WTC11 (cell line): Measurements from ENCODE around the gene OSBPL5. TPM values are rescaled to one million over a fixed set of nuclear protein-coding genes. Genes with fewer than 3 reads are reported as not detected.

Source experiments
- ATAC-seq: fragments of 200-7000 bp; cut with Tn5 transposase; 2 replicates; pipeline ENCODE4 v1.10.0; 2021; ENCODE audit warnings: mild to moderate bottlenecking, moderate library complexity
- CTCF ChIA-PET: fragments of 300-600 bp; sonication (Branson Sonifier 250); formaldehyde crosslinking; loops from one replicate; lab custom pipeline; 2021; ENCODE audit warnings: antibody characterized with exemption; lab: Charles Lee
- POLR2A ChIA-PET: fragments of 350-600 bp; sonication (Branson Sonifier 250); formaldehyde crosslinking; loops from one replicate; lab custom pipeline; 2021; ENCODE audit warnings: antibody characterized with exemption; lab: Charles Lee
- DNase-seq: peaks from one replicate; pipeline ENCODE4 v3.0.0; 2021; ENCODE audit warnings: low spot score
- H3K27ac Mint-ChIP-seq: 2 replicates; pipeline ENCODE4 v1.8.0; 2021; ENCODE audit warnings: mixed read lengths
- H3K27me3 Mint-ChIP-seq: 2 replicates; pipeline ENCODE4 v1.8.0; 2021; ENCODE audit warnings: low read depth, mild to moderate bottlenecking, moderate library complexity, mixed read lengths
- H3K36me3 Mint-ChIP-seq: 2 replicates; pipeline ENCODE4 v1.8.0; 2021; ENCODE audit warnings: mixed read lengths
- H3K4me1 Mint-ChIP-seq: 2 replicates; pipeline ENCODE4 v1.8.0; 2022; ENCODE audit warnings: mixed read lengths
- H3K4me3 Mint-ChIP-seq: 2 replicates; pipeline ENCODE4 v1.8.0; 2021; ENCODE audit warnings: mild to moderate bottlenecking, moderate library complexity, mixed read lengths
- H3K9me3 Mint-ChIP-seq: 2 replicates; pipeline ENCODE4 v1.8.0; 2021; ENCODE audit warnings: mixed read lengths
- ATF2 ChIP-seq: sonication (generic); formaldehyde crosslinking; IDR thresholded peaks from 2 replicates; pipeline ENCODE4 v1.8.1; 2022; ENCODE audit warnings: low read depth, missing genetic modification reagents, borderline replicate concordance
- ATF6 ChIP-seq: sonication (generic); formaldehyde crosslinking; IDR thresholded peaks from 2 replicates; pipeline ENCODE4 v1.8.1; 2023; ENCODE audit warnings: mild to moderate bottlenecking, missing genetic modification reagents
- CDX4 ChIP-seq: fragments of 250-450 bp; sonication (Bioruptor Pico); IDR thresholded peaks from 2 replicates; pipeline ENCODE4 v1.9.0; 2021; ENCODE audit warnings: moderate library complexity, mild to moderate bottlenecking, inconsistent platforms, borderline replicate concordance
- ETV6 ChIP-seq: sonication (generic); formaldehyde crosslinking; IDR thresholded peaks from 2 replicates; pipeline ENCODE4 v1.8.1; 2022; ENCODE audit warnings: mild to moderate bottlenecking, missing genetic modification reagents
- FOXK1 ChIP-seq: sonication (generic); formaldehyde crosslinking; IDR thresholded peaks from 2 replicates; pipeline ENCODE4 v1.8.0; 2022; ENCODE audit warnings: mild to moderate bottlenecking, moderate library complexity, missing genetic modification reagents
- FOXP1 ChIP-seq: sonication (generic); formaldehyde crosslinking; IDR thresholded peaks from 2 replicates; pipeline ENCODE4 v1.8.0; 2022; ENCODE audit warnings: missing genetic modification reagents, mild to moderate bottlenecking, moderate library complexity, borderline replicate concordance
- FOXP4 ChIP-seq: sonication (generic); formaldehyde crosslinking; IDR thresholded peaks from 2 replicates; pipeline ENCODE4 v1.8.0; 2022; ENCODE audit warnings: mild to moderate bottlenecking, missing genetic modification reagents
- HMGXB4 ChIP-seq: sonication (generic); formaldehyde crosslinking; IDR thresholded peaks from 2 replicates; pipeline ENCODE4 v1.8.1; 2023; ENCODE audit warnings: mild to moderate bottlenecking, moderate library complexity, missing genetic modification reagents
- MAX ChIP-seq: sonication (generic); formaldehyde crosslinking; IDR thresholded peaks from 2 replicates; pipeline ENCODE4 v1.8.0; 2022; ENCODE audit warnings: mild to moderate bottlenecking, missing genetic modification reagents
- MLX ChIP-seq: sonication (generic); formaldehyde crosslinking; IDR thresholded peaks from 2 replicates; pipeline ENCODE4 v1.8.1; 2023; ENCODE audit warnings: mild to moderate bottlenecking, missing genetic modification reagents, moderate library complexity
- NR1H2 ChIP-seq: sonication (generic); formaldehyde crosslinking; IDR thresholded peaks from 2 replicates; pipeline ENCODE4 v1.9.0; 2021; ENCODE audit warnings: mild to moderate bottlenecking, moderate library complexity, missing genetic modification reagents
- NR3C1 ChIP-seq: sonication (generic); formaldehyde crosslinking; conservative IDR thresholded peaks from 2 replicates; pipeline ENCODE4 v1.8.1; 2023; ENCODE audit warnings: low read depth, mild to moderate bottlenecking, missing genetic modification reagents
- OVOL2 ChIP-seq: fragments of 250-450 bp; sonication (Bioruptor Pico); IDR thresholded peaks from 2 replicates; pipeline ENCODE4 v1.9.0; 2021; ENCODE audit warnings: mild to moderate bottlenecking, borderline replicate concordance
- PRRX2 ChIP-seq: fragments of 250-450 bp; sonication (Bioruptor Pico); IDR thresholded peaks from 2 replicates; pipeline ENCODE4 v1.8.0; 2021; ENCODE audit warnings: mild to moderate bottlenecking
- SOX15 ChIP-seq: fragments of 250-450 bp; sonication (Bioruptor Pico); IDR thresholded peaks from 2 replicates; pipeline ENCODE4 v1.9.0; 2021; ENCODE audit warnings: mild to moderate bottlenecking
- TEAD1 ChIP-seq: sonication (generic); formaldehyde crosslinking; IDR thresholded peaks from 2 replicates; pipeline ENCODE4 v1.8.0; 2022; ENCODE audit warnings: mild to moderate bottlenecking, missing genetic modification reagents
- TEAD4 ChIP-seq: sonication (generic); formaldehyde crosslinking; IDR thresholded peaks from 2 replicates; pipeline ENCODE4 v1.8.0; 2022; ENCODE audit warnings: mild to moderate bottlenecking, missing genetic modification reagents
- TP53 ChIP-seq: sonication (generic); formaldehyde crosslinking; IDR thresholded peaks from 2 replicates; pipeline ENCODE4 v1.8.1; 2023; ENCODE audit warnings: mild to moderate bottlenecking, missing genetic modification reagents
- USF2 ChIP-seq: sonication (generic); formaldehyde crosslinking; IDR thresholded peaks from 2 replicates; pipeline ENCODE4 v1.8.1; 2023; ENCODE audit warnings: mild to moderate bottlenecking, missing genetic modification reagents, moderate library complexity
- ZMAT4 ChIP-seq: fragments of 250-450 bp; sonication (Bioruptor Pico); IDR thresholded peaks from 2 replicates; pipeline ENCODE4 v1.9.0; 2021; ENCODE audit warnings: mild to moderate bottlenecking
- ZNF232 ChIP-seq: sonication (generic); formaldehyde crosslinking; IDR thresholded peaks from 2 replicates; pipeline ENCODE4 v1.8.0; 2022; ENCODE audit warnings: mild to moderate bottlenecking, missing genetic modification reagents
- ZNF281 ChIP-seq: sonication (generic); formaldehyde crosslinking; IDR thresholded peaks from 2 replicates; pipeline ENCODE4 v1.8.0; 2023; ENCODE audit warnings: mild to moderate bottlenecking, missing genetic modification reagents
- ZNF317 ChIP-seq: sonication (generic); formaldehyde crosslinking; IDR thresholded peaks from 2 replicates; pipeline ENCODE4 v1.8.1; 2023; ENCODE audit warnings: low read depth, mild to moderate bottlenecking, moderate library complexity, missing genetic modification reagents, borderline replicate concordance
- total RNA-seq: library from RNA; stranded (reverse); gene quantifications from 3 replicates; pipeline ENCODE4 v1.2.3, GENCODE V29; 2021

Gene OSBPL5
- total RNA-seq, 1 experiment from 2014 or later: 17.7 TPM

- TF ChIP-seq ATF2 (CRISPR knock-in tag) (no peak), SOX15 (no peak), ETV6 (CRISPR knock-in tag) (no peak), MAX (no peak), PRRX2 (no peak), TP53 (no peak), ATF6 (no peak), FOXP1 (CRISPR knock-in tag) (no peak), USF2 (CRISPR knock-in tag) (no peak)
Measured at GRCh38 chr11:3197878-3198528, 32.9 kb upstream of the OSBPL5 start (continued).

- POLR2A ChIA-PET: no interaction called here
- Mint-ChIP-seq H3K27me3 (peaks cover 11% of the 10 kb centered on the region), H3K27ac (no peak overlapping the region), H3K36me3 (peaks cover 1% of the 10 kb centered on the region; the same call in 1 of the 2 replicates), H3K4me1 (peaks cover 8% of the 10 kb centered on the region; the same call in 1 of the 2 replicates), H3K4me3 (no peak overlapping the region), H3K9me3 (peaks cover 2% of the 10 kb centered on the region)
- no peak for DNase-seq
- CTCF ChIA-PET: interaction anchor here (1.0 kb wide), 2 partner anchors 27 to 144 kb away, joined by 3 to 4 read pairs; no protein-coding TSS in a partner anchor
- no peak for ATAC-seq
- no peak for TF ChIP-seq HMGXB4 (CRISPR knock-in tag)
- TF ChIP-seq TEAD1 (CRISPR knock-in tag): no peak
- TF ChIP-seq ZMAT4 (CRISPR knock-in tag): no peak
- no peak for TF ChIP-seq ZNF232 (CRISPR knock-in tag)
- no peak for TF ChIP-seq MLX (CRISPR knock-in tag)
- TF ChIP-seq CDX4 (CRISPR knock-in tag): no peak
- no peak for TF ChIP-seq NR3C1 (CRISPR knock-in tag)
- no peak for TF ChIP-seq TEAD4
- TF ChIP-seq ZNF317 (CRISPR knock-in tag): no peak
- no peak for TF ChIP-seq NR1H2 (CRISPR knock-in tag)
- TF ChIP-seq FOXK1 (CRISPR knock-in tag): no peak
- no peak for TF ChIP-seq FOXP4 (CRISPR knock-in tag)
- no peak for TF ChIP-seq ZNF281 (CRISPR knock-in tag)
- TF ChIP-seq OVOL2: no peak
Measured at GRCh38 chr11:3197044-3197695, 32.1 kb upstream of the OSBPL5 start.
